Measurements from ENCODE around the gene CACNB4. TPM values are rescaled to one million over a fixed set of nuclear protein-coding genes. Genes with fewer than 3 reads are reported as not detected.

Gene CACNB4
- total RNA-seq, 1 donor = 4.3 TPM

DNA sequence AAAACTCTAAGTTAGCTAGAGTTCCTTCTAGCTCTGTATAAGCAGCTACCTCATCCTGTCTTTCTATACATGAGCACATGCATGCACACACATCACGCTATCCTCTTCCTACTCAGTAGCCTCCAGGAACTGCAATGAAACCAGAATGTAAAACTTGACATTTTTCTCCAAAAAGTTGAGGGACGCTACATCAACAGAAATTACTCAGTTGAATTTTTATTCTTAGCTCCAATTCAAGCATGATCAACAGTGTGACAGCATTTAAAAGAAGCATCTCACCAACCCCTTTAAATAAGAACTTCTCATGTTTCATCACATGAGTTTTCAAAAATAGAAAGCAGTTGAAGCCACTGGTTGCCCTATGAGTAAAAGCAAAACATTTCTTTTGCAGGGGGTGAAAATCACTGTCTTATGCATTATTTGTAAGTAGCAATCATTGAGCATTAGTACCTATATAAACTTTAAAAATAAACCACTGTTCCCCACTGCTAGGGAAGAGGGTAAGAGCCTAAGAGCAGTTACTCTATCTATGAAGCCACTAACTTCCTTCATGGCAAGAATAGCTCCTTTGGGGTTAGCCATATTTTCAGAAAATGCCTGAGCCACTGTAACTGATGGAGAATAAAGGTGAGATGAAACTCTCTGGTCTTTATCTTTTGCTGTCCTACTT, 192.7 kb downstream of the CACNB4 start:
- Histone ChIP-seq H3K27me3 (ENCODE audit: insufficient read depth, low read length) (no peaks in the 10 kb centered on the region), H3K27ac (ENCODE audit: low read depth, low read length) (no peak overlapping the region), H3K4me1 (ENCODE audit: insufficient read depth, low read length) (no peaks in the 10 kb centered on the region), H3K9me3 (ENCODE audit: low read depth, low read length) (no peaks in the 10 kb centered on the region), H4K20me1 (ENCODE audit: insufficient read depth, low read length) (no peaks in the 10 kb centered on the region), H3K4me3 (ENCODE audit: insufficient read depth, low read length) (no peak overlapping the region), H3K36me3 (ENCODE audit: insufficient read depth, low read length) (no peaks in the 10 kb centered on the region), H3K4me2 (ENCODE audit: insufficient read depth, low read length) (no peak overlapping the region), H2AFZ (ENCODE audit: low read length) (no peak overlapping the region), H3K79me2 (ENCODE audit: insufficient read depth, low read length) (no peaks in the 10 kb centered on the region)
- TF ChIP-seq, protein P1, sequence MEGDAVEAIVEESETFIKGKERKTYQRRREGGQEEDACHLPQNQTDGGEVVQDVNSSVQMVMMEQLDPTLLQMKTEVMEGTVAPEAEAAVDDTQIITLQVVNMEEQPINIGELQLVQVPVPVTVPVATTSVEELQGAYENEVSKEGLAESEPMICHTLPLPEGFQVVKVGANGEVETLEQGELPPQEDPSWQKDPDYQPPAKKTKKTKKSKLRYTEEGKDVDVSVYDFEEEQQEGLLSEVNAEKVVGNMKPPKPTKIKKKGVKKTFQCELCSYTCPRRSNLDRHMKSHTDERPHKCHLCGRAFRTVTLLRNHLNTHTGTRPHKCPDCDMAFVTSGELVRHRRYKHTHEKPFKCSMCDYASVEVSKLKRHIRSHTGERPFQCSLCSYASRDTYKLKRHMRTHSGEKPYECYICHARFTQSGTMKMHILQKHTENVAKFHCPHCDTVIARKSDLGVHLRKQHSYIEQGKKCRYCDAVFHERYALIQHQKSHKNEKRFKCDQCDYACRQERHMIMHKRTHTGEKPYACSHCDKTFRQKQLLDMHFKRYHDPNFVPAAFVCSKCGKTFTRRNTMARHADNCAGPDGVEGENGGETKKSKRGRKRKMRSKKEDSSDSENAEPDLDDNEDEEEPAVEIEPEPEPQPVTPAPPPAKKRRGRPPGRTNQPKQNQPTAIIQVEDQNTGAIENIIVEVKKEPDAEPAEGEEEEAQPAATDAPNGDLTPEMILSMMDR (IDR thresholded peaks at IDR 0.05; ENCODE audit: extremely low read depth, low read depth, low read length) = no peak
- DNase-seq (ENCODE audit: insufficient read length, low spot score, missing footprints) = no peak

DNA sequence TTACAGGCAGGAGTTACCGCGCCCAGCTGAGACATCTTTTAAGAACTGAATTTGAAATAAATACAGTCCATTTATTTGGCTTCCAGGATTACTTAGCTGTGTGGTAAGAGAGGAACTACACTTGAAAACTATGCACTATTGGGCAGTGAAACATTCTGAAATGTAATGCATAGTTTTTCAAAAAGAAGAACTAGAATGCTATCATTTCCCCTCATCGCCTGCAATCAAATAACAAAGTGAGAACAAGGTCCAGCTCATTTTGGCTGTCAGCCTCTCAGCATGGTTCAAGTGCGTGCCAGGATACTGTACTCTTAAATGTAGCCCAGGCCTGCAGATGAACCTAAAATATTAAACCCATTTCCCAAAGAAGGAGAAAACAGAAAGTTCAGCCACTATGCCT, 194.0 kb downstream of the CACNB4 start:
- Histone ChIP-seq H3K9me3 (ENCODE audit: low read depth, low read length) (no peaks in the 10 kb centered on the region), H3K79me2 (ENCODE audit: insufficient read depth, low read length) (no peaks in the 10 kb centered on the region), H2AFZ (ENCODE audit: low read length) (no peak overlapping the region), H3K27ac (ENCODE audit: low read depth, low read length) (no peak overlapping the region), H3K4me2 (ENCODE audit: insufficient read depth, low read length) (no peak overlapping the region), H3K4me1 (ENCODE audit: insufficient read depth, low read length) (no peaks in the 10 kb centered on the region), H4K20me1 (ENCODE audit: insufficient read depth, low read length) (no peaks in the 10 kb centered on the region), H3K4me3 (ENCODE audit: insufficient read depth, low read length) (no peak overlapping the region), H3K36me3 (ENCODE audit: insufficient read depth, low read length) (no peaks in the 10 kb centered on the region), H3K27me3 (ENCODE audit: insufficient read depth, low read length) (no peaks in the 10 kb centered on the region)
- TF ChIP-seq, protein P1 (IDR thresholded peaks at IDR 0.05; ENCODE audit: extremely low read depth, low read depth, low read length) = no peak
- no peak for DNase-seq (ENCODE audit: insufficient read length, low spot score, missing footprints)

DNA sequence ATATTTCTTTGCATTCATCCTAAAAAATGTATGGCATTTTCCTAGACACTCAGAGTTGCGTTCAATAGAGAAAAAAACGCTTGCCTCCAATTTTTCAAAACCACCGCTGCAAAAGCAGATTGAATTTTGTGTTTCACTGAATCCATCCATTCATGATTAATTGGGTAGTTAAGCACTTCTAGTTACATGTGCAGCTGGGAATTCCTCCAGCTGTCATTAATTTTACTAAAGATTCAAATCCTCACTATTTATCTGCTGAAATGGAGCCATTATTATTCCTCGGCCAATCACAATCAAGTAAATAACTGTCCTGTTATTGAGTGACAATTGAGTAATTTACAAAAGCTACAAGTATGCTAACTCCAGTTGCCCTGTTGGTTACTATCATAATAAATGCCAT, 194.8 kb downstream of the CACNB4 start:
- no peaks in the 10 kb centered on the region for H3K9me3 ChIP-seq (ENCODE audit: low read depth, low read length)
- no peak overlapping the region for H2AFZ ChIP-seq (ENCODE audit: low read length)
- no peaks in the 10 kb centered on the region for H3K27me3 ChIP-seq (ENCODE audit: insufficient read depth, low read length)
- no peaks in the 10 kb centered on the region for H3K36me3 ChIP-seq (ENCODE audit: insufficient read depth, low read length)
- H3K4me3 ChIP-seq (ENCODE audit: insufficient read depth, low read length) = no peak overlapping the region
- H3K79me2 ChIP-seq (ENCODE audit: insufficient read depth, low read length) = no peaks in the 10 kb centered on the region
- no peak overlapping the region for H3K27ac ChIP-seq (ENCODE audit: low read depth, low read length)
- no peaks in the 10 kb centered on the region for H3K4me1 ChIP-seq (ENCODE audit: insufficient read depth, low read length)
- TF ChIP-seq, protein P1 (IDR thresholded peaks at IDR 0.05; ENCODE audit: extremely low read depth, low read depth, low read length) = no peak
- no peak overlapping the region for H3K4me2 ChIP-seq (ENCODE audit: insufficient read depth, low read length)
- H4K20me1 ChIP-seq (ENCODE audit: insufficient read depth, low read length) = no peaks in the 10 kb centered on the region
- DNase-seq (ENCODE audit: insufficient read length, low spot score, missing footprints) = no peak

DNA sequence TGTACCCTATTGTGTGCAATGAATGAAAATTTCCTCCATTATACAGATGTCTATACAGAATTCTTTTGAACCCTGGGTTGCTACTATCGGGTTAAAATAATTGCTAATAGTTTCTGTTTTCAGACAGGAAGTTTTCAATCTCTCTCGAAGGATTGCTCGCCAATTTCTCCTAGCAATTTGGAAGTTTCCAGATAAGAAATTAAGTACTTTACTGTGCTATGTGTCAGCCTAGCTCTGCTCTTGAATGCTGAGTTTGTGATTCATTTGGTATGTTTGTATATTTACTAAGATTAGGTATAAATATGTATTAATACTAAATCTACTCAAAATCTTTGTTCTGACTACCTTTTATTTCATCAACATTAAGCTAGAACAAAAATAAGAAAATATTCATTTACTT, 196.0 kb downstream of the CACNB4 start:
- TF ChIP-seq, protein P1 (IDR thresholded peaks at IDR 0.05; ENCODE audit: extremely low read depth, low read depth, low read length) = no peak
- no peaks in the 10 kb centered on the region for H3K9me3 ChIP-seq (ENCODE audit: low read depth, low read length)
- DNase-seq (ENCODE audit: insufficient read length, low spot score, missing footprints) = no peak
- no peak overlapping the region for H2AFZ ChIP-seq (ENCODE audit: low read length)
- no peaks in the 10 kb centered on the region for H3K27me3 ChIP-seq (ENCODE audit: insufficient read depth, low read length)
- no peak overlapping the region for H3K27ac ChIP-seq (ENCODE audit: low read depth, low read length)
- H3K79me2 ChIP-seq (ENCODE audit: insufficient read depth, low read length) = no peaks in the 10 kb centered on the region
- H3K4me3 ChIP-seq (ENCODE audit: insufficient read depth, low read length) = no peak overlapping the region
- no peaks in the 10 kb centered on the region for H3K4me1 ChIP-seq (ENCODE audit: insufficient read depth, low read length)
- no peak overlapping the region for H3K4me2 ChIP-seq (ENCODE audit: insufficient read depth, low read length)
- no peaks in the 10 kb centered on the region for H4K20me1 ChIP-seq (ENCODE audit: insufficient read depth, low read length)
- H3K36me3 ChIP-seq (ENCODE audit: insufficient read depth, low read length) = no peaks in the 10 kb centered on the region
